Cardiac muscle cell (in vitro differentiated cells and primary cell): Measurements from ENCODE around the gene C2CD4A. TPM values are rescaled to one million over a fixed set of nuclear protein-coding genes. Genes with fewer than 3 reads are reported as not detected.

ENCODE experiments used
- DNase-seq, 2 donors: peaks; one replicate each; pipeline versions ENCODE4 v3.0.0 to v3.0.0-alpha.2; 2010 to 2017; ENCODE audit warnings: low read depth in 1 of 2, low spot score in 1 of 2
- H3K27ac ChIP-seq: fragments of 200-600 bp; sonication (generic); 2 replicates; pipeline ENCODE4 v1.5.1; 2016
- H3K27me3 ChIP-seq: fragments of 200-600 bp; sonication (generic); 2 replicates; pipeline ENCODE4 v1.6.0; 2016; ENCODE audit warnings: control low read depth
- H3K36me3 ChIP-seq: fragments of 200-600 bp; sonication (generic); 2 replicates; pipeline ENCODE4 v1.5.1; 2016; ENCODE audit warnings: control low read depth
- H3K4me1 ChIP-seq: fragments of 200-600 bp; sonication (generic); 2 replicates; pipeline ENCODE4 v1.8.1; 2017; ENCODE audit warnings: low read depth, mild to moderate bottlenecking, mixed run types
- H3K4me3 ChIP-seq: fragments of 200-600 bp; sonication (generic); 2 replicates; pipeline ENCODE4 v1.5.1; 2016; ENCODE audit warnings: mild to moderate bottlenecking
- H3K9me3 ChIP-seq: fragments of 200-600 bp; sonication (generic); 2 replicates; pipeline ENCODE4 v1.5.1; 2017; ENCODE audit warnings: low read depth, mild to moderate bottlenecking, control low read depth
- polyA plus RNA-seq: library from polyadenylated mRNA; unstranded; fragments of >200 nt; fragmentation: Nextera tagmentation; extraction: Ambion mirVana; gene quantifications from 2 replicates; pipeline ENCODE4 v1.2.1, GENCODE V29; 2016
- total RNA-seq: library from RNA; depleted of rRNA; stranded (reverse); fragments of >200 nt; gene quantifications from 2 replicates; pipeline ENCODE4 v1.2.3, GENCODE V29; 2016
- TF ChIP-seq, protein P1 (sequence below): IDR thresholded peaks from 2 replicates; pipeline ENCODE4 v1.5.1; 2012; ENCODE audit warnings: low read depth, mild to moderate bottlenecking, low read length

C2CD4A gene
- total and polyA plus RNA-seq, 2 experiments from 2014 or later: not detected

DNA sequence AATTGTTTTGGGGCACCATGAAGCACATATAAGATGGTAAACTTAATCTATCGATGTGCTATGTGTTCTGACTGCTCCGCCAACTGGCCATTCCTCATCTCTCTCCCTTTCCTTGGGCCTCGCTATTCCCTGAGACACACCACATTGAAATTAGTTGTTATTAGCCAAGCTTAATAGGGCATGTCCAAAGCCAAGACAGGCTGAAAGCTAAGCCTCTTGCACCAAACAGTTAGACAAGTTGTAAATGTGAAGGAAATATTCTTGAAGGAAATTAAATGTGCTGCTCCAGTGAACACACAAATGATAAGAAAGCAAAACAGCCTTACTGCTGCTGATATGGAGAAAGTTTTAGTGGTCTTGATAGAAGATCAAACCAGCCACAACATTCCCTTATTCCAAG lies 39.3 kb downstream of the C2CD4A start:
- no peak overlapping the region for H3K4me3 ChIP-seq
- H3K4me1 ChIP-seq: no peaks in the 10 kb centered on the region
- TF ChIP-seq, protein P1, sequence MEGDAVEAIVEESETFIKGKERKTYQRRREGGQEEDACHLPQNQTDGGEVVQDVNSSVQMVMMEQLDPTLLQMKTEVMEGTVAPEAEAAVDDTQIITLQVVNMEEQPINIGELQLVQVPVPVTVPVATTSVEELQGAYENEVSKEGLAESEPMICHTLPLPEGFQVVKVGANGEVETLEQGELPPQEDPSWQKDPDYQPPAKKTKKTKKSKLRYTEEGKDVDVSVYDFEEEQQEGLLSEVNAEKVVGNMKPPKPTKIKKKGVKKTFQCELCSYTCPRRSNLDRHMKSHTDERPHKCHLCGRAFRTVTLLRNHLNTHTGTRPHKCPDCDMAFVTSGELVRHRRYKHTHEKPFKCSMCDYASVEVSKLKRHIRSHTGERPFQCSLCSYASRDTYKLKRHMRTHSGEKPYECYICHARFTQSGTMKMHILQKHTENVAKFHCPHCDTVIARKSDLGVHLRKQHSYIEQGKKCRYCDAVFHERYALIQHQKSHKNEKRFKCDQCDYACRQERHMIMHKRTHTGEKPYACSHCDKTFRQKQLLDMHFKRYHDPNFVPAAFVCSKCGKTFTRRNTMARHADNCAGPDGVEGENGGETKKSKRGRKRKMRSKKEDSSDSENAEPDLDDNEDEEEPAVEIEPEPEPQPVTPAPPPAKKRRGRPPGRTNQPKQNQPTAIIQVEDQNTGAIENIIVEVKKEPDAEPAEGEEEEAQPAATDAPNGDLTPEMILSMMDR: no peak
- no peaks in the 10 kb centered on the region for H3K9me3 ChIP-seq
- H3K27ac ChIP-seq: no peak overlapping the region
- no peaks in the 10 kb centered on the region for H3K36me3 ChIP-seq
- DNase-seq: no peak
- H3K27me3 ChIP-seq: no peaks in the 10 kb centered on the region

- Histone ChIP-seq H3K36me3 (no peaks in the 10 kb centered on the region), H3K27ac (no peak overlapping the region), H3K4me3 (no peak overlapping the region), H3K9me3 (no peaks in the 10 kb centered on the region), H3K27me3 (no peaks in the 10 kb centered on the region), H3K4me1 (no peaks in the 10 kb centered on the region)
- DNase-seq: peak in 1 of 2 donors; percentile 53
- TF ChIP-seq, protein P1: no peak
Measured at GRCh38 chr15:62107571-62108121, 40.9 kb downstream of the C2CD4A start.

- no peaks in the 10 kb centered on the region for H3K36me3 ChIP-seq
- TF ChIP-seq, protein P1: no peak
- no peak overlapping the region for H3K4me3 ChIP-seq
- no peak for DNase-seq
- no peak overlapping the region for H3K27ac ChIP-seq
- H3K27me3 ChIP-seq: no peaks in the 10 kb centered on the region
- no peaks in the 10 kb centered on the region for H3K9me3 ChIP-seq
- H3K4me1 ChIP-seq: no peaks in the 10 kb centered on the region
Measured at GRCh38 chr15:62108411-62108810, 41.6 kb downstream of the C2CD4A start.

DNA sequence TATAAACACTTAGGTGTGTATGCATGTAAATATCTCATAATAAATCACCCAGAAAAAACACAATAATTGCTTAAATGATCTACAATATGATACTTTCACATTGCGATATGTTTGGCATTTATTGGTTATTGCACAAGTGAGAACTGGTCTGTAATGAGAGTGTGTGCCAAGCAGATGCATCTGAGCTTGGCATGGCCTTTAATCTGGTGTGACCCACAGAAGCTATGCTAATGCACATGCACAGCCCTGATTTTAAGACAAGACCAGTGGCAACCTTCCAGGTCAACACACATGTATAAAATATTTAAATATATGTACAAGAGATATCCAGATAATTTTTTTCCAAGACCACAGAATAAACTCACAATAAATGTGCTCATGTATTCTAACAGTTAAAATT lies 42.7 kb downstream of the C2CD4A start:
- no peaks in the 10 kb centered on the region for H3K36me3 ChIP-seq
- no peaks in the 10 kb centered on the region for H3K27me3 ChIP-seq
- TF ChIP-seq, protein P1: no peak
- no peak overlapping the region for H3K27ac ChIP-seq
- H3K4me3 ChIP-seq: no peak overlapping the region
- H3K9me3 ChIP-seq: no peaks in the 10 kb centered on the region
- no peak for DNase-seq
- H3K4me1 ChIP-seq: no peaks in the 10 kb centered on the region

GRCh38 chr15:62109982-62110851 lies 43.4 kb downstream of the C2CD4A start:
- H3K9me3 ChIP-seq: no peaks in the 10 kb centered on the region
- H3K27me3 ChIP-seq: no peaks in the 10 kb centered on the region
- H3K4me1 ChIP-seq: no peaks in the 10 kb centered on the region
- H3K27ac ChIP-seq: no peak overlapping the region
- DNase-seq: peak in 1 of 2 donors; percentile 54
- no peak overlapping the region for H3K4me3 ChIP-seq
- TF ChIP-seq, protein P1: no peak
- H3K36me3 ChIP-seq: no peaks in the 10 kb centered on the region
